ENCODE results near the gene TRPV4.

Gene TRPV4

DNA sequence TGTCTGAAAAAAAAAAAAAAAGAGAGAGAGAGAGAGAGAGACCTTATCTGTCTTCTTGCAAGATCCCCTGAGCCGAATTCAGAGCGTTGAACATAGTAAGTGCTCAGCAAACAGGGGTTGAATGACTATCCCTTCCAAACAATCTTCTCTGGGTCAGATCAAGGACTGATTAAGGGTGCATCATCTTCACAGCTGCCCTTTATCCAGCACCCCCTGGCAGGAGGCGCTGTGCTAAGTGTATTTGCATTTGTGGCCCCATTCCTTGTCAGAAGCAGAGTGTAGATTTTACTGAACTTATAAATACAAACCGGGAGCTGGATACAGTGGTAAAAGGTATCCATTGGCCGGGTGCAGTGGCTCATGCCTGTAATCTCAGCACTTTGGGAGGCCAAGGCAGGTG, 8.8 kb upstream of the TRPV4 start:
- TF ChIP-seq, protein P1, sequence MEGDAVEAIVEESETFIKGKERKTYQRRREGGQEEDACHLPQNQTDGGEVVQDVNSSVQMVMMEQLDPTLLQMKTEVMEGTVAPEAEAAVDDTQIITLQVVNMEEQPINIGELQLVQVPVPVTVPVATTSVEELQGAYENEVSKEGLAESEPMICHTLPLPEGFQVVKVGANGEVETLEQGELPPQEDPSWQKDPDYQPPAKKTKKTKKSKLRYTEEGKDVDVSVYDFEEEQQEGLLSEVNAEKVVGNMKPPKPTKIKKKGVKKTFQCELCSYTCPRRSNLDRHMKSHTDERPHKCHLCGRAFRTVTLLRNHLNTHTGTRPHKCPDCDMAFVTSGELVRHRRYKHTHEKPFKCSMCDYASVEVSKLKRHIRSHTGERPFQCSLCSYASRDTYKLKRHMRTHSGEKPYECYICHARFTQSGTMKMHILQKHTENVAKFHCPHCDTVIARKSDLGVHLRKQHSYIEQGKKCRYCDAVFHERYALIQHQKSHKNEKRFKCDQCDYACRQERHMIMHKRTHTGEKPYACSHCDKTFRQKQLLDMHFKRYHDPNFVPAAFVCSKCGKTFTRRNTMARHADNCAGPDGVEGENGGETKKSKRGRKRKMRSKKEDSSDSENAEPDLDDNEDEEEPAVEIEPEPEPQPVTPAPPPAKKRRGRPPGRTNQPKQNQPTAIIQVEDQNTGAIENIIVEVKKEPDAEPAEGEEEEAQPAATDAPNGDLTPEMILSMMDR (IDR thresholded peaks at IDR 0.05; ENCODE audit: low read depth, low read length): no peak
- DNase-seq (ENCODE audit: extremely low read depth, low read depth): no peak

DNA sequence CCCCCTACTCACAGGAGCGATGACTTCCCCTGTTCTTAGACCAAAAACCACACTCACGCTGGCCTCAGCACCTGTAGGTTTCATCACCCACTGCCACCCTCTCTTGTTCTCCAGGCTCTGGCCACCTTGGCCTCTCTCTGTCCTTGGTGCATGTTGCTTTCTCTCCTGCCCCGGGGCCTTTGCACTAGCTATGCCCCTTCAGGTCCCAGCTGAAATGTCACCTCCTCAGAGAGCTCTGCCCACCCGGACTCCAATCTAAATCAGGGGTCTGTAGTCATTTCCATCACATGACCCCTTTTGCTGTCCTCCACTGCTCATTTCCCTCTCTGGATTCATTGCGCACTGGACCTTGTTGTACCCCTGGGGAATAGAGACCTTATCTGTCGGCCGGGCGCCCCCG, 8.2 kb upstream of the TRPV4 start:
- no peak for DNase-seq (ENCODE audit: extremely low read depth, low read depth)
- TF ChIP-seq, protein P1 (IDR thresholded peaks at IDR 0.05; ENCODE audit: low read depth, low read length): no peak

- TF ChIP-seq, protein P1 (IDR thresholded peaks at IDR 0.05; ENCODE audit: low read depth, low read length): no peak
- DNase-seq (ENCODE audit: extremely low read depth, low read depth): no peak
Observed at GRCh38 chr12:109840305-109841074, 7.3 kb upstream of the TRPV4 start.

- no peak for DNase-seq (ENCODE audit: extremely low read depth, low read depth)
- TF ChIP-seq, protein P1 (IDR thresholded peaks at IDR 0.05; ENCODE audit: low read depth, low read length): no peak
Observed at GRCh38 chr12:109839444-109839843, 6.2 kb upstream of the TRPV4 start.

- TF ChIP-seq, protein P1 (IDR thresholded peaks at IDR 0.05; ENCODE audit: low read depth, low read length): no peak
- no peak for DNase-seq (ENCODE audit: extremely low read depth, low read depth)
Observed at GRCh38 chr12:109836916-109837315, 3.7 kb upstream of the TRPV4 start.

GRCh38 chr12:109835827-109836226, 2.6 kb upstream of the TRPV4 start:
- no peak for DNase-seq (ENCODE audit: extremely low read depth, low read depth)
- TF ChIP-seq, protein P1 (IDR thresholded peaks at IDR 0.05; ENCODE audit: low read depth, low read length): no peak

GRCh38 chr12:109832541-109833306, 474 bp downstream of the TRPV4 start:
- TF ChIP-seq, protein P1 (IDR thresholded peaks at IDR 0.05; ENCODE audit: low read depth, low read length): no peak
- DNase-seq (ENCODE audit: extremely low read depth, low read depth): no peak

All from AG09319 (cell line).